Stimulated activated CD4-positive, alpha-beta T cell treated with anti-CD3 and anti-CD28 coated beads, Interleukin-15, amount 100 ng/mL, for 1 hour (primary cell): ENCODE data around the gene CALML4.

ENCODE experiments used
- DNase-seq, 2 donors: peaks; one replicate each; pipeline ENCODE4 v3.0.0-alpha.2; 2020; ENCODE audit warnings: low read depth in 1 of 2, low spot score in 1 of 2

The CALML4 gene

DNA sequence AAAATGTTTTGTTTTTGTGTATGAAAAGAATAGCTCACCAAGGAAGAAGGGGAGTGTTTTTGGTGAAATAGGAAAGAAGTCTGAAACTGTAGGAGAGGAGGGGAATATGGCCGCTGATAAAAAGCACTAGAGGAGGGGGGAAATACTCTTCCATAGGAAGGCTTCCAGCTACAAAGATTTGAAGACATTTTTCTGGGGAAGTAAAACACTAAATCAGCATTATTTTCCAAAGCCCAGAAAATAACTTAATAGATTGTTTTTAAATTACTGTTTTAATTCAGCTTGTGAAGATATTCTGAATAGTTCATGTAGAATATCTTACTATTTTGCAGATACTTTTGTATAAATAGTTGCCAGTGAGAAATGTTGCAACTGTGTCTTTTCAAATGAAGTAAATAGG lies 54.9 kb downstream of the CALML4 start:
- DNase-seq, result no peak

DNA sequence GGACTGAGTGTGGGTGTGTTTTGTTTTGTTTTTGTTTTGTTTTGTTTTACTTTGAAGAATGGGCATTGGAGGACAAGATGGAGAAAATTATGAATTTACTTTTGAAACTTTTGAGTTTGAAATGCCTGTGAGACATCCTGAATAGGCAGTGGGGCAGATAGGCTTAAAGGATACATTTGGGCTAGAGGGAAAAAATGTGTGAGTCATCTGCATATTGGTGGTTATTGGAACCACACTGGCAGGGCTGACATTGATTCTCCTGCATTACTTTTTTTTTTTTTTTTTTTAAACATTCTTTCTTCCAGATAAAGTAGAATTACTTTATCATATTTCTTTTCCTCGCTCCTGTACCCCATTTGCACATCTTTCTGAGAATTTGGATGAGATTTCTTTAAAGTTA lies 56.1 kb downstream of the CALML4 start:
- DNase-seq, result no peak

- DNase-seq, result no peak
Measured at GRCh38 chr15:68148039-68148438, 57.1 kb downstream of the CALML4 start.

DNA sequence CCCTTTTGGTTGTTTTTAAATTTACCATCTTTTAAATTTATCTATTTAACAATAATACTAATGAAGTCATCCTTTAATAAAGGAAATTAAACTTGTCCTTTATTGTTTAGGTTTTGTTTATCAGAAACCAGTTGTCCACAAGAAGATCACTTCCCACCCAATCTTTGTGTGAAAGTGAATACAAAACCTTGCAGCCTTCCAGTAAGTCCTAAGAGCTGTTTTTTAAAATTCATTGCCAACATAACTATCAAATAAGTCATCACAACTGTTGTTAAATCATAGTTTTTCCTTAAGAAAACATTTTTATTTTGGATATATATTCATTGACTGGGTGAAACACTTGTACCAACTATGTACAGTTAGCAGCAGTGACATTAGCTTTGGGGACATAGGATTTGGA lies 59.4 kb downstream of the CALML4 start:
- no peak for DNase-seq

DNA sequence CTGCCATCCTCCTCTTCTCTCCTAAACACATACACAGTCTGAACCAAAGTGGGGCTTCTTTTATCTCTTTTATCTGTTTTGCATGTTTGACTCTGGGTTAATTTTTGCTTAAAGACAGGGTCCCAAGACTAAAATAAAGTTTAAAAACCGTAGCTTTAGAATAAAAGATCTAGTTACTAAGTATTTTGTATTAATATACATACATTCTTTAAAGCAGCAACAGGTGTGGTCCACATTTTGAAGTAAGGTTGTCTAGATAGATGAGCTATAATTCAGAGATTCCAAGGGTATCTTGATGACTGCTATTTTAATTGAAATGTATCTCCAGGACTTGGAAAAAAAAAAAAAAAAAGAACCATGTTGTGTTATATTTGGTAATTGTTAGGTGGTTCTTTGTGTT lies 61.3 kb downstream of the CALML4 start:
- DNase-seq, result no peak

- no peak for DNase-seq
Measured at GRCh38 chr15:68143129-68143528, 62.0 kb downstream of the CALML4 start.
